ENCODE measurements around the gene HAPLN3.

Gene HAPLN3

GRCh38 chr15:88847144-88847543, 48.2 kb downstream of the HAPLN3 start:
- Mint-ChIP-seq H3K4me3 (no peak overlapping the region), H3K4me1 (ENCODE audit: low read depth) (no peaks in the 10 kb centered on the region), H3K9me3 (no peaks in the 10 kb centered on the region), H3K36me3 (ENCODE audit: low read depth) (no peaks in the 10 kb centered on the region), H3K27ac (no peak overlapping the region), H3K27me3 (ENCODE audit: low read depth) (no peaks in the 10 kb centered on the region)
- DNase-seq (ENCODE audit: low spot score) = no peak

DNA sequence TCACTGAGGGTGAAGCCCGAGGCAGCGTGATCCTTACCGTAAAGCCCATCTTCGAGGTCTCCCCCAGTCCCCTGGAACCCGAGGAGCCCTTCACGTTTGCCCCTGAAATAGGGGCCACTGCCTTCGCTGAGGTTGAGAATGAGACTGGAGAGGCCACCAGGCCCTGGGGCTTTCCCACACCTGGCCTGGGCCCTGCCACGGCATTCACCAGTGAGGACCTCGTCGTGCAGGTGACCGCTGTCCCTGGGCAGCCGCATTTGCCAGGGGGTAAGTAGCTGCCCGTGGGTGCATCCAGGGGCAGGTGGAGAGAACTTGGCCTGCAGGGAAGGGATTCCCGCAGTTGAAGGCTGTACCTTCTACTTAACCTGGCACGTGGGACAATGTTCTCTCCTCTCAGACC, 49.7 kb downstream of the HAPLN3 start:
- no peaks in the 10 kb centered on the region for H3K4me1 Mint-ChIP-seq (ENCODE audit: low read depth)
- no peak for DNase-seq (ENCODE audit: low spot score)

DNA sequence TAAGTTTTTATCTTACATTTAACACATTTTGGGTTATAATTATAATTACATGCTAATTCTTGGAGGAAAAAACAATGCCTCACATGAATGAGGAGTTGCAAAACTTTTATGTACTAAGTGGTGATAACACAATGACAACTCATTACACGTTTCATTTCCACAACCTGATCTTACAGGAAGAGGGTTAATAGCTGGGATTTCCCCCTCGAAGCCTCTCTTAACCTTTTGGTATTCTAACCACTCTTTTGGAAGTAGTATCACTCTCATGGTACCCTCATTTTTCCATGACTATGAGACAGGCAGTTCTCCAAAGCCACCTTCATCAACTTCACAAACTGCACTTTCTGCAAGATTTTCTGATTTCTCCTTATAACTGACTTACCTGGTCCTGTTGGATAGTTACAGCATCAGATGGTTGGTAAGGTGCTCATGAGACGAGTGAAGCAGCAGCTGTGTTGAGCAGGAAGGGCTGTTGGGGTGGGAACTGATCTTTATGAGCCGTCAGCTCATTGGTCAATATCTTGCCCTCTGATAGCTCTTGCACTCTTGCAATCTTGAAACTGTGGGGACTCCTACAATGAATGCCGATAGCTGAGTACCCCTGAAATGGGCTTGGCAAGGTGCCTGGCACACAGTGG, 50.5 kb downstream of the HAPLN3 start:
- DNase-seq (ENCODE audit: low spot score) = no peak
- no peaks in the 10 kb centered on the region for H3K4me1 Mint-ChIP-seq (ENCODE audit: low read depth)
- no peaks in the 10 kb centered on the region for H3K36me3 Mint-ChIP-seq (ENCODE audit: low read depth)
- H3K27ac Mint-ChIP-seq = no peak overlapping the region
- no peaks in the 10 kb centered on the region for H3K27me3 Mint-ChIP-seq (ENCODE audit: low read depth)
- no peaks in the 10 kb centered on the region for H3K9me3 Mint-ChIP-seq
- H3K4me3 Mint-ChIP-seq = no peak overlapping the region

More for the DNA sequence above, 49.7 kb downstream of the HAPLN3 start:
- H3K9me3 Mint-ChIP-seq = no peaks in the 10 kb centered on the region
- H3K27me3 Mint-ChIP-seq (ENCODE audit: low read depth) = no peaks in the 10 kb centered on the region
- H3K27ac Mint-ChIP-seq = no peak overlapping the region
- no peak overlapping the region for H3K4me3 Mint-ChIP-seq
- H3K36me3 Mint-ChIP-seq (ENCODE audit: low read depth) = no peaks in the 10 kb centered on the region

DNA sequence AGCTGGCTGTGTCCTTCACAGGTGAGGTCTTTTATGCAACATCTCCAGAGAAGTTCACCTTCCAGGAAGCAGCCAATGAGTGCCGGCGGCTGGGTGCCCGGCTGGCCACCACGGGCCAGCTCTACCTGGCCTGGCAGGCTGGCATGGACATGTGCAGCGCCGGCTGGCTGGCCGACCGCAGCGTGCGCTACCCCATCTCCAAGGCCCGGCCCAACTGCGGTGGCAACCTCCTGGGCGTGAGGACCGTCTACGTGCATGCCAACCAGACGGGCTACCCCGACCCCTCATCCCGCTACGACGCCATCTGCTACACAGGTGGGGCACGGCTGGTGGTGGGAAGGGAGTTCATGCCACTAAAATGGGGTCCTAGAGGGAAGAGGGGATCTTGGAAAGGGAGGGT, 52.0 kb downstream of the HAPLN3 start:
- Mint-ChIP-seq H3K27ac (no peak overlapping the region), H3K9me3 (no peaks in the 10 kb centered on the region), H3K4me3 (no peak overlapping the region), H3K4me1 (ENCODE audit: low read depth) (no peaks in the 10 kb centered on the region), H3K27me3 (ENCODE audit: low read depth) (no peaks in the 10 kb centered on the region), H3K36me3 (ENCODE audit: low read depth) (no peaks in the 10 kb centered on the region)
- DNase-seq (ENCODE audit: low spot score) = no peak

DNA sequence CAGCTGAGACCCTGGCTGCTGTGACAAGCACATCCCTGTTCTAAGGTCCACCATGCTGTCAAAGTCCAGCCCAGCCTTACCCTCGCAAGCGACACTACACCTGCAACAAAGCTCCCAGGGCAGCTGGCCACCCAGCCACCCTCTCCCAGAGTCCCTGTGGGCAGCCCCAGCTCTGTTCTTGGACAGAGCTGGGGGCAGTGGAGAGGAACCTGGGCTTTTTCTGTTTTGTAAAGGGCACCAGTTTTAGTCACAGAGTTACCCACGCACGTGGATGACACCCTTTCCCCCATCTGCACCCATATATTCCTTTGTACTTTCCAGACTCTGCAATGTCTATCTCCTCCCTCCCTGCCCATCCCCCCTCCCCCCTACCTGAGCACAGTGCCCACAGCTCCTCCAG, 53.2 kb downstream of the HAPLN3 start:
- Mint-ChIP-seq H3K9me3 (no peaks in the 10 kb centered on the region), H3K27ac (no peak overlapping the region), H3K4me3 (no peak overlapping the region), H3K36me3 (ENCODE audit: low read depth) (no peaks in the 10 kb centered on the region), H3K4me1 (ENCODE audit: low read depth) (no peaks in the 10 kb centered on the region), H3K27me3 (ENCODE audit: low read depth) (no peaks in the 10 kb centered on the region)
- no peak for DNase-seq (ENCODE audit: low spot score)

DNA sequence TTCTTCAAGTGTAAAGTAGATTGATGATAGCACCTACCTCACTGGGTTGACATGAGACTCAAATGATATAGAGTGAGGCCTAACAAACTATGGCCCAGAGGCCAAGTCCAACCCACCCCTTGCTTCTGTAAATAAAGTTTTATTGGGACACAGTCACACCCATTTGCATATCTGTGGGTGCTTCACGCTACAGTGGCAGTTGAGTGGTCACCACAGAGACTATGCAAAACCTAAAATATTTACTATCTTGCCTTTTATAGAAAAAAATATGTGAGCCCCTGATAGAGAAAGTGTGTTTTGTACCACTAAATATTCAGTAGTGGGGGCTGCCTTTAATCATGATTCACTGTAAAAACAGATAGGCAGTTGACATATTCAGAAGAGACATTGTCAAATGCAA, 54.1 kb downstream of the HAPLN3 start:
- no peak for DNase-seq (ENCODE audit: low spot score)
- no peaks in the 10 kb centered on the region for H3K36me3 Mint-ChIP-seq (ENCODE audit: low read depth)

GRCh38 chr15:88839961-88840360, 55.4 kb downstream of the HAPLN3 start:
- no peak overlapping the region for H3K27ac Mint-ChIP-seq
- H3K9me3 Mint-ChIP-seq = no peaks in the 10 kb centered on the region
- no peak overlapping the region for H3K4me3 Mint-ChIP-seq
- H3K36me3 Mint-ChIP-seq (ENCODE audit: low read depth) = no peaks in the 10 kb centered on the region
- H3K27me3 Mint-ChIP-seq (ENCODE audit: low read depth) = no peaks in the 10 kb centered on the region
- DNase-seq (ENCODE audit: low spot score) = no peak
- H3K4me1 Mint-ChIP-seq (ENCODE audit: low read depth) = no peaks in the 10 kb centered on the region

More for the DNA sequence above, 54.1 kb downstream of the HAPLN3 start:
- no peak overlapping the region for H3K4me3 Mint-ChIP-seq
- no peak overlapping the region for H3K27ac Mint-ChIP-seq
- H3K9me3 Mint-ChIP-seq = no peaks in the 10 kb centered on the region
- no peaks in the 10 kb centered on the region for H3K27me3 Mint-ChIP-seq (ENCODE audit: low read depth)
- no peaks in the 10 kb centered on the region for H3K4me1 Mint-ChIP-seq (ENCODE audit: low read depth)

DNA sequence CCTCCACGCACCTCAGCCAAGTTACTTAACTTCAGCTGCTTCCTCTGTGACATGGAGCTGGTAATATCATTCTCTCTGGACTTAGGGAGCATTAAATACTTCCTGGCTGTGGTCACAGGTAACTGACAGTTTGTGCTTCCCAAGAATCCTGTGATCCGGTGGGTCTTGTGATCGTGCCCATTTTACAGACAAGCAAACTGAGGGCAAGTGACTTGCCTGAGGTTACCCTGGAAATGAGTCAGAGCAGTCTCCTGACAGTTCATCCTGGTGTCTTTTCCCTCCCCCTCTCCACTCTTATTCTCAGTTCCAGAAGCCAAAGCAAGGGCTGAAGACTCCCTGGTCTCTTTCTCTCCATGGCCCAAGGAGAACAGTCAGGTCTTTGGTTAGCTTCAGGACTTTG, 56.2 kb downstream of the HAPLN3 start:
- no peak for DNase-seq (ENCODE audit: low spot score)
- Mint-ChIP-seq H3K4me1 (ENCODE audit: low read depth) (peaks cover 1% of the 10 kb centered on the region), H3K27me3 (ENCODE audit: low read depth) (no peaks in the 10 kb centered on the region), H3K4me3 (no peak overlapping the region), H3K9me3 (no peaks in the 10 kb centered on the region), H3K36me3 (ENCODE audit: low read depth) (no peaks in the 10 kb centered on the region), H3K27ac (no peak overlapping the region)

DNA sequence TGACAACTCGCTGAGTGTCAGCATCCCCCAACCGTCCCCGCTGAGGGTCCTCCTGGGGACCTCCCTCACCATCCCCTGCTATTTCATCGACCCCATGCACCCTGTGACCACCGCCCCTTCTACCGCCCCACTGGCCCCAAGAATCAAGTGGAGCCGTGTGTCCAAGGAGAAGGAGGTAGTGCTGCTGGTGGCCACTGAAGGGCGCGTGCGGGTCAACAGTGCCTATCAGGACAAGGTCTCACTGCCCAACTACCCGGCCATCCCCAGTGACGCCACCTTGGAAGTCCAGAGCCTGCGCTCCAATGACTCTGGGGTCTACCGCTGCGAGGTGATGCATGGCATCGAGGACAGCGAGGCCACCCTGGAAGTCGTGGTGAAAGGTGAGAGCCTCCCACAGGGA, 56.7 kb downstream of the HAPLN3 start:
- Mint-ChIP-seq H3K4me1 (ENCODE audit: low read depth) (peaks cover 1% of the 10 kb centered on the region), H3K36me3 (ENCODE audit: low read depth) (no peaks in the 10 kb centered on the region), H3K27ac (no peak overlapping the region), H3K4me3 (no peak overlapping the region), H3K9me3 (no peaks in the 10 kb centered on the region), H3K27me3 (ENCODE audit: low read depth) (no peaks in the 10 kb centered on the region)
- DNase-seq (ENCODE audit: low spot score) = no peak

DNA sequence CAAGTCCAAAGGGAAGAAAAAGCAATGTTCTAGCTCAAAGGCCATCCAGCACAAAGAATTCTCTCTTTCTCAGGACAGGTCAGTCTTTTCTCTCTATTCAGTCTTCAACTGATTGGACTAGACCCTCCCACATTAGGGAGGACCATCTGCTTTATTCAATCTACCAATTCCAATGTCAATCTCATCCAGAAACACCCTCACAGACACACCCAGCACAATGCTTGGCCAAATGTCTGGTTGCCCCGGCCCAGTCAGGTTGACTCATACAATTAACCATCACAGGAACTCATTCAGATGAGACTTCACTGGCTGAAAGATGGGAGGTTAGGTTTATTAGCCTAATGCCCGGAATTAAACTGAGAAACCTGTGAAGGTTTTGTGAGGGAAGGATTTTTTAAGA, 59.7 kb downstream of the HAPLN3 start:
- Mint-ChIP-seq H3K4me1 (ENCODE audit: low read depth) (peaks cover 1% of the 10 kb centered on the region), H3K9me3 (no peaks in the 10 kb centered on the region), H3K4me3 (no peak overlapping the region), H3K27ac (no peak overlapping the region), H3K36me3 (ENCODE audit: low read depth) (no peaks in the 10 kb centered on the region), H3K27me3 (ENCODE audit: low read depth) (no peaks in the 10 kb centered on the region)
- DNase-seq (ENCODE audit: low spot score) = no peak

GRCh38 chr15:88835119-88835518, 60.2 kb downstream of the HAPLN3 start:
- DNase-seq (ENCODE audit: low spot score) = no peak
- H3K4me1 Mint-ChIP-seq (ENCODE audit: low read depth) = peaks cover 1% of the 10 kb centered on the region
- H3K4me3 Mint-ChIP-seq = no peak overlapping the region
- H3K36me3 Mint-ChIP-seq (ENCODE audit: low read depth) = no peaks in the 10 kb centered on the region
- H3K27ac Mint-ChIP-seq = no peak overlapping the region
- H3K9me3 Mint-ChIP-seq = no peaks in the 10 kb centered on the region
- no peaks in the 10 kb centered on the region for H3K27me3 Mint-ChIP-seq (ENCODE audit: low read depth)

GRCh38 chr15:88834211-88834812, 61.0 kb downstream of the HAPLN3 start:
- no peaks in the 10 kb centered on the region for H3K9me3 Mint-ChIP-seq
- DNase-seq (ENCODE audit: low spot score) = no peak

GRCh38 chr15:88833731-88834100, 61.6 kb downstream of the HAPLN3 start:
- H3K4me3 Mint-ChIP-seq = no peak overlapping the region
- H3K9me3 Mint-ChIP-seq = no peaks in the 10 kb centered on the region
- H3K36me3 Mint-ChIP-seq (ENCODE audit: low read depth) = no peaks in the 10 kb centered on the region
- H3K4me1 Mint-ChIP-seq (ENCODE audit: low read depth) = peaks cover 1% of the 10 kb centered on the region
- no peak overlapping the region for H3K27ac Mint-ChIP-seq
- H3K27me3 Mint-ChIP-seq (ENCODE audit: low read depth) = no peaks in the 10 kb centered on the region
- no peak for DNase-seq (ENCODE audit: low spot score)

More at GRCh38 chr15:88834211-88834812, 61.0 kb downstream of the HAPLN3 start:
- Mint-ChIP-seq H3K36me3 (ENCODE audit: low read depth) (no peaks in the 10 kb centered on the region), H3K27ac (no peak overlapping the region), H3K4me3 (no peak overlapping the region), H3K4me1 (ENCODE audit: low read depth) (peaks cover 1% of the 10 kb centered on the region), H3K27me3 (ENCODE audit: low read depth) (no peaks in the 10 kb centered on the region)

DNA sequence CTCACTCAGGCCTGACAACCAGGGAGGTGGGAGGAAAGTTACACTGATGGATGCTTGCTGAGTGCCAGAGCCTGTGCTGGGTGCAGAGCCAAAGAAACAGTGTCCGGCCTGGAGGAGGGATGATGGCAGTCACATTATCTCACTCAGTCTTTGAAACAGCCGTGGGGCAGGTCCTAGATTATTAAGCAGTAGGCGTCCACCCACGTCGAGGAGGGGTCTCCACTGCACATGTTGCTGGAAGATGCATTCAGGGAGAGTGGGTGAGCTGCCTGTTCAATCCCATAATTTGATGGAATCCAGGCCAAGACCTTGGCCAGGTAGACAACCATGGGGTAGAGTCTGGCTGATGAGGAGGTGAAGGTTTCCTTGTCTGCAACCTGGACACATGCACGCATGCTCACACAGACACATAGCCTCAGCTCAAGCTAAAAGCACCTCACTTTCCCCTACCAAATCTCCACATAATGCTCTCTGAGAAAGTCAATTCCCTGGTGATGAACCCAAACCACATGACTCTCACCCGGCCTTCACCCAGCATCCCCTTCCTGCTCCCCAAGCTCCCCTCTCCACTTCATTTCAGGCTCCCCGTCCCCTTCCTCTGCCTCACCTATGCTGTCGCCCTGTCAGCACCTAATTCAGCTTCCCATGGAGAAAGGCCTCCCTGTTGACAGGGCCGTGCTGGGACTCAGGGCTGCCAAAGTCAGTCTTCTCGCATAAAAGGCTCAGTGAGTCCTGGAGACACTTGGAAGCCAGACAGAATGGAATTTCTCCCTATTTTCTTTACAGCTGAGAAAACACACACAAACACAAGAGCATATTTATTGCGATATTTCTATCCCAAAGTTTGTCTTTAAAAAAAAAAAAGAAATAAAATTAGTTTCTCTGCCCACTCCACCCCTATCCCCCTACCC, 62.3 kb downstream of the HAPLN3 start:
- no peak overlapping the region for H3K27ac Mint-ChIP-seq
- H3K4me3 Mint-ChIP-seq = no peak overlapping the region
- H3K4me1 Mint-ChIP-seq (ENCODE audit: low read depth) = peaks cover 1% of the 10 kb centered on the region
- no peak for DNase-seq (ENCODE audit: low spot score)
- H3K36me3 Mint-ChIP-seq (ENCODE audit: low read depth) = no peaks in the 10 kb centered on the region
- H3K9me3 Mint-ChIP-seq = no peaks in the 10 kb centered on the region
- no peaks in the 10 kb centered on the region for H3K27me3 Mint-ChIP-seq (ENCODE audit: low read depth)
